HG03159 (cell line): ENCODE data around the gene NUDT7.

Source experiments
- ATAC-seq: cut with Tn5 transposase; IDR thresholded peaks from one replicate; pipeline ENCODE4 v1.9.1; 2021; ENCODE audit warnings: mild to moderate bottlenecking, moderate library complexity; ENCODE audit not compliant: unreplicated experiment

Gene NUDT7

GRCh38 chr16:77775911-77776909, 53.9 kb downstream of the NUDT7 start:
- ATAC-seq = no peak

GRCh38 chr16:77777745-77778144, 55.4 kb downstream of the NUDT7 start:
- no peak for ATAC-seq

- ATAC-seq = no peak
Measured at GRCh38 chr16:77780378-77780837, 58.1 kb downstream of the NUDT7 start.

- ATAC-seq = no peak
Measured at GRCh38 chr16:77781091-77781490, 58.8 kb downstream of the NUDT7 start.

GRCh38 chr16:77782694-77783093, 60.4 kb downstream of the NUDT7 start:
- ATAC-seq = no peak

GRCh38 chr16:77784441-77785372, 62.4 kb downstream of the NUDT7 start:
- ATAC-seq = no peak

GRCh38 chr16:77785373-77785764, 63.1 kb downstream of the NUDT7 start:
- ATAC-seq = no peak

GRCh38 chr16:77786186-77786847, 64.0 kb downstream of the NUDT7 start:
- ATAC-seq = no peak

GRCh38 chr16:77787452-77787851, 65.1 kb downstream of the NUDT7 start:
- ATAC-seq = no peak

- ATAC-seq = no peak
Measured at GRCh38 chr16:77788181-77789084, 66.1 kb downstream of the NUDT7 start, which contains the start of gene VAT1L. VAT1L (plus strand) TSS chr16:77788564; CDS start chr16:77788683, 119 bp downstream.

- no peak for ATAC-seq
Measured at GRCh38 chr16:77789085-77790008, 67.0 kb downstream of the NUDT7 start.

- no peak for ATAC-seq
Measured at GRCh38 chr16:77790009-77790372, 67.7 kb downstream of the NUDT7 start.

GRCh38 chr16:77790912-77791311, 68.6 kb downstream of the NUDT7 start:
- no peak for ATAC-seq
